Kidney (tissue), 14 donors: ENCODE measurements around the gene TTYH1. TPM values are rescaled to one million over a fixed set of nuclear protein-coding genes. Genes with fewer than 3 reads are reported as not detected.

ENCODE experiments used
- DNase-seq, 5 donors: peaks; one replicate each; pipeline ENCODE4 v3.0.0-alpha.2; 2013 to 2020
- FAIRE-seq: peaks from 2 replicates; lab custom pipeline; 2012; peaks lifted over from hg19 to GRCh38; lab: Jason Lieb, UNC
- H3K27ac ChIP-seq, 2 donors: one replicate each; pipeline ENCODE4 v1.7.0; 2013; ENCODE audit warnings: low read depth in 2 of 2, low read length in 2 of 2, inconsistent platforms in 1 of 2
- H3K27me3 ChIP-seq: one replicate; pipeline ENCODE4 v1.7.1; 2013; ENCODE audit warnings: low read length, inconsistent platforms; ENCODE audit not compliant: control insufficient read depth, insufficient read depth
- H3K36me3 ChIP-seq, 3 donors: one replicate each; pipeline versions ENCODE4 v1.7.0 to v1.7.1; 2013; ENCODE audit warnings: low read length in 3 of 3, control low read depth in 1 of 3, inconsistent platforms in 1 of 3; ENCODE audit not compliant: insufficient read depth in 3 of 3, control insufficient read depth in 2 of 3
- H3K4me1 ChIP-seq, 3 donors: one replicate each; pipeline versions ENCODE4 v1.7.0 to v1.7.1; 2013; ENCODE audit warnings: low read length in 3 of 3, inconsistent platforms in 1 of 3, low read depth in 1 of 3; ENCODE audit not compliant: control insufficient read depth in 2 of 3, insufficient read depth in 2 of 3
- H3K4me3 ChIP-seq, 3 donors: one replicate each; pipeline versions ENCODE4 v1.7.0 to v1.8.1; 2013; ENCODE audit warnings: low read length in 3 of 3, control low read depth in 1 of 3, inconsistent platforms in 1 of 3
- H3K9ac ChIP-seq, 3 donors: one replicate each; pipeline versions ENCODE4 v1.7.0 to v1.7.1; 2013; ENCODE audit warnings: low read length in 3 of 3, control low read depth in 1 of 3, inconsistent platforms in 1 of 3
- H3K9me3 ChIP-seq, 3 donors: one replicate each; pipeline versions ENCODE4 v1.7.0 to v1.7.1; 2013; ENCODE audit warnings: low read length in 3 of 3, control low read depth in 1 of 3, inconsistent platforms in 1 of 3; ENCODE audit not compliant: control insufficient read depth in 2 of 3, insufficient read depth in 1 of 3
- intact Hi-C: fragments of 100-400 bp; cut with DNase I; formaldehyde crosslinking; loops from one replicate; pipeline ENCODE4 v1.11.1; 2022
- polyA plus RNA-seq: library from polyadenylated mRNA; stranded (reverse); fragments of 350-450 nt; fragmentation: Illumina TruSeq; extraction: RNeasy Lipid Tissue Mini Kit (QIAGEN cat#74804); gene quantifications from one replicate; pipeline ENCODE4 v1.2.3, GENCODE V29; 2014; ENCODE audit warnings: low read depth, low replicate concordance; ENCODE audit not compliant: insufficient read depth
- total RNA-seq: library from RNA; stranded (reverse); fragmentation: NEBNext Ultra II Directional; extraction: Animal tissue kit (Norgen Biotek cat#: 25700); gene quantifications from one replicate; pipeline ENCODE4 v1.2.1, GENCODE V29; 2021
- TF ChIP-seq, protein P1 (sequence below): IDR thresholded peaks from 3 replicates; pipeline ENCODE4 v1.5.1; 2012; ENCODE audit warnings: mild to moderate bottlenecking, moderate library complexity, borderline replicate concordance; ENCODE audit not compliant: insufficient read depth; ENCODE audit errors: extremely low read depth
- donor health status: control.
- donor health status: control.
- donor health status: control.
- donor health status: control.
- donor health status: control.
- donor health status: DM: yes; HTN: yes; CAD: no.
- donor health status: Normal renal cell carcinoma (clear cell type).

Gene TTYH1
- total and polyA plus RNA-seq, 2 donors from 2014 or later, result 1.5 to 1.9 TPM

DNA sequence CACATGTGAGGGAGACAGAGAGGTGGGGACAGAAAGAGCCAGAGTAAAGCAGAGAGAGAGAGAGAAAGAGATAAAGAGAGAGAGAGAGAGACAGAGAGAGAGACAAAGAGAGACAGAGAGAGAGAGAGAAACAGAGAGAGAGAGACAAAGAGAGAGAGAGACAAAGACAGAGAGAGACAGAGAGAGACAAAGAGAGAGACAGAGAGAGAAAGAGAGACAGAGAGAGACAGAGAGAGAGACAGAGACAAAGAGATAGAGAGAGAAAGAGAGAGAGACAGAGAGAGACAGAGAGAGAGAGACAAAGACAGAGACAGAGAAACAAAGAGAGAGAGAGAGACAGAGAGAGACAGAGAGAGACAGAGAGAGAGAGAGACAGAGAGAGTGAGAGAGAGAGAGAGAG lies 4.2 kb upstream of the TTYH1 start:
- FAIRE-seq (no peak), DNase-seq (no peak)
- intact Hi-C loops, result no loop called here
- Histone ChIP-seq H3K27me3 (peaks cover 11% of the 10 kb centered on the region), H3K9me3 (no peaks in the 10 kb centered on the region), H3K36me3 (no peaks in the 10 kb centered on the region), H3K9ac (no peak overlapping the region), H3K4me1 (no peaks in the 10 kb centered on the region), H3K27ac (no peak overlapping the region), H3K4me3 (no peak overlapping the region)
- TF ChIP-seq, protein P1, sequence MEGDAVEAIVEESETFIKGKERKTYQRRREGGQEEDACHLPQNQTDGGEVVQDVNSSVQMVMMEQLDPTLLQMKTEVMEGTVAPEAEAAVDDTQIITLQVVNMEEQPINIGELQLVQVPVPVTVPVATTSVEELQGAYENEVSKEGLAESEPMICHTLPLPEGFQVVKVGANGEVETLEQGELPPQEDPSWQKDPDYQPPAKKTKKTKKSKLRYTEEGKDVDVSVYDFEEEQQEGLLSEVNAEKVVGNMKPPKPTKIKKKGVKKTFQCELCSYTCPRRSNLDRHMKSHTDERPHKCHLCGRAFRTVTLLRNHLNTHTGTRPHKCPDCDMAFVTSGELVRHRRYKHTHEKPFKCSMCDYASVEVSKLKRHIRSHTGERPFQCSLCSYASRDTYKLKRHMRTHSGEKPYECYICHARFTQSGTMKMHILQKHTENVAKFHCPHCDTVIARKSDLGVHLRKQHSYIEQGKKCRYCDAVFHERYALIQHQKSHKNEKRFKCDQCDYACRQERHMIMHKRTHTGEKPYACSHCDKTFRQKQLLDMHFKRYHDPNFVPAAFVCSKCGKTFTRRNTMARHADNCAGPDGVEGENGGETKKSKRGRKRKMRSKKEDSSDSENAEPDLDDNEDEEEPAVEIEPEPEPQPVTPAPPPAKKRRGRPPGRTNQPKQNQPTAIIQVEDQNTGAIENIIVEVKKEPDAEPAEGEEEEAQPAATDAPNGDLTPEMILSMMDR, result no peak

DNA sequence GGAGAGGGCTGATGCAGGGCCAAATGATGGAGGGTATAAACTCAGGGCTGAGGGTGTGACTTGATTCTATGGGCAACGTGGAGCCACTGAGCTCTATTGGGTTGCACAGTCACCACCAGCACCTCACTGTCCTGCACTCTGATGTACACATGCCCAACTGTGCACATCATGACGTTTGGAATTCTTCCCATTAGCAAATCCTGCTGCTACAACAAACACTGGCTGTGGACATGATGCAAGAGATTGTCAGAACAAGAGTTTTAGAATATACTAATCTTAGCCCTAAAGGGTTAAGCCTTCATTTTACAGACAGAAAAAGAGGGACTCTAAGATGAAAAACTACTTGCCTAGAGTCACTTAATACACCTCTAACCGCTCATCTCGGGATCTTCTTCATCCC lies 2.4 kb upstream of the TTYH1 start:
- Histone ChIP-seq H3K9me3 (no peaks in the 10 kb centered on the region), H3K27me3 (peaks cover 17% of the 10 kb centered on the region), H3K9ac (no peak overlapping the region), H3K4me3 (no peak overlapping the region), H3K27ac (no peak overlapping the region), H3K4me1 (no peaks in the 10 kb centered on the region), H3K36me3 (no peaks in the 10 kb centered on the region)
- FAIRE-seq (no peak), DNase-seq (no peak)
- intact Hi-C loops, result no loop called here
- TF ChIP-seq, protein P1, result no peak

DNA sequence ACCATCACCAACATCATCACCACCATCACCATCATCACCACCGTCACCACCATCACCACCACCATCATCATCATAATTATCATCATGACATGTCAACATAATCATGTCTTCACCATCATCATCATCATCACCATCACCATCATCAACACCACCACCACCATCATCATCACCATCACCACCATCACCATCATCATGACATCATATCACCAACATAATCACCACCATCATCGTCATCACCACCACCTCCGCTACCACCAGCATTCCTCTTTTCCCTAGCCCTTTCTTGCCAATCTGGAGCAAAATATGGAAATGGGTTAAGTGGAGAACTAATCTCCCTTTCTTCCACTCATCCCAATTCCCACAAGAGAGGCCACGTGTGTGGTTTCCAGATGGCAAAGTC lies 1.1 kb upstream of the TTYH1 start:
- intact Hi-C loops, result no loop called here
- Histone ChIP-seq H3K27me3 (peaks cover 17% of the 10 kb centered on the region), H3K36me3 (no peaks in the 10 kb centered on the region), H3K4me3 (no peak overlapping the region), H3K27ac (no peak overlapping the region), H3K9me3 (no peaks in the 10 kb centered on the region), H3K9ac (no peak overlapping the region), H3K4me1 (no peaks in the 10 kb centered on the region)
- DNase-seq, result no peak
- TF ChIP-seq, protein P1, result no peak
- FAIRE-seq, result no peak
